ENCODE data around the gene ATOSA. TPM values are rescaled to one million over a fixed set of nuclear protein-coding genes. Genes with fewer than 3 reads are reported as not detected.

The ATOSA gene
- polyA plus RNA-seq, 1 donor from 2014 or later, result 64.0 TPM

DNA sequence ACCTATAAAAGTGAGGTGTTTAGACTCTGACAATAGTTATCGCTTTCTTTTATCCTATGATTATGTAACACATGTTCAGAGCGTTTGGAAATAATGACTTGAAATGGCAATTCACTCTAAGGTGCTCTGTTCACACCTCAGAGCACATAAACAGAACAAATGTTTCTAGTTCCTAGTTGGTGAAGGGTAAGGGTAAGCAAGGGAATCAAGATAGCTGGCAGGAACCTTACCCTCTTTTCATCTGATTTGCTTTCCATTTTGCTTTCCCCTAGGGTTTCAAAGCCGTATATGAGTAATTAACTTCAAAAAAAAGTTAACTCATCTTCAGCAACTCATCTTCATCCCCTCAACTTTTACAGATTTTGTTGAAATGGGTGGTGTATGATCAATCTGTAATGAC is 2.3 kb upstream of the ATOSA start:
- Histone ChIP-seq H2AFZ (ENCODE audit: low read depth, low read length) (no peak overlapping the region), H3K4me3 (ENCODE audit: low read length) (no peak overlapping the region), H3K79me2 (replicated peaks; ENCODE audit: insufficient read depth, low read length) (peaks cover 9% of the 10 kb centered on the region), H3K27me3 (ENCODE audit: insufficient read depth, low read depth, low read length) (no peaks in the 10 kb centered on the region), H3K9me2 (ENCODE audit: insufficient read depth, low read length) (no peaks in the 10 kb centered on the region), H4K20me1 (ENCODE audit: insufficient read depth) (no peaks in the 10 kb centered on the region), H3F3A (ENCODE audit: insufficient read depth, low read length, poor library complexity, severe bottlenecking) (no peaks in the 10 kb centered on the region), H3K9me3 (ENCODE audit: low read length) (no peaks in the 10 kb centered on the region), H3K27ac (ENCODE audit: low read length) (no peak overlapping the region), H3K36me3 (ENCODE audit: insufficient read depth, low read length) (no peaks in the 10 kb centered on the region), H3K9ac (ENCODE audit: low read length) (no peak overlapping the region), H3K4me2 (ENCODE audit: low read length) (no peak overlapping the region)
- TF ChIP-seq TAF1 (IDR thresholded peaks at IDR 0.05; ENCODE audit: low read depth) (no peak), EP300 (conservative IDR thresholded peaks at IDR 0.05; ENCODE audit: poor library complexity, severe bottlenecking) (no peak), MXI1 (conservative IDR thresholded peaks at IDR 0.05; ENCODE audit: poor library complexity, severe bottlenecking) (no peak), POLR2AphosphoS5 (IDR thresholded peaks at IDR 0.05) (no peak), EZH2 (IDR thresholded peaks at IDR 0.05; ENCODE audit: borderline replicate concordance, insufficient read depth, low read length, poor library complexity, severe bottlenecking) (no peak), RAD21 (conservative IDR thresholded peaks at IDR 0.05) (no peak), SMC3 (conservative IDR thresholded peaks at IDR 0.05; ENCODE audit: poor library complexity) (no peak)
- TF ChIP-seq, protein P1, sequence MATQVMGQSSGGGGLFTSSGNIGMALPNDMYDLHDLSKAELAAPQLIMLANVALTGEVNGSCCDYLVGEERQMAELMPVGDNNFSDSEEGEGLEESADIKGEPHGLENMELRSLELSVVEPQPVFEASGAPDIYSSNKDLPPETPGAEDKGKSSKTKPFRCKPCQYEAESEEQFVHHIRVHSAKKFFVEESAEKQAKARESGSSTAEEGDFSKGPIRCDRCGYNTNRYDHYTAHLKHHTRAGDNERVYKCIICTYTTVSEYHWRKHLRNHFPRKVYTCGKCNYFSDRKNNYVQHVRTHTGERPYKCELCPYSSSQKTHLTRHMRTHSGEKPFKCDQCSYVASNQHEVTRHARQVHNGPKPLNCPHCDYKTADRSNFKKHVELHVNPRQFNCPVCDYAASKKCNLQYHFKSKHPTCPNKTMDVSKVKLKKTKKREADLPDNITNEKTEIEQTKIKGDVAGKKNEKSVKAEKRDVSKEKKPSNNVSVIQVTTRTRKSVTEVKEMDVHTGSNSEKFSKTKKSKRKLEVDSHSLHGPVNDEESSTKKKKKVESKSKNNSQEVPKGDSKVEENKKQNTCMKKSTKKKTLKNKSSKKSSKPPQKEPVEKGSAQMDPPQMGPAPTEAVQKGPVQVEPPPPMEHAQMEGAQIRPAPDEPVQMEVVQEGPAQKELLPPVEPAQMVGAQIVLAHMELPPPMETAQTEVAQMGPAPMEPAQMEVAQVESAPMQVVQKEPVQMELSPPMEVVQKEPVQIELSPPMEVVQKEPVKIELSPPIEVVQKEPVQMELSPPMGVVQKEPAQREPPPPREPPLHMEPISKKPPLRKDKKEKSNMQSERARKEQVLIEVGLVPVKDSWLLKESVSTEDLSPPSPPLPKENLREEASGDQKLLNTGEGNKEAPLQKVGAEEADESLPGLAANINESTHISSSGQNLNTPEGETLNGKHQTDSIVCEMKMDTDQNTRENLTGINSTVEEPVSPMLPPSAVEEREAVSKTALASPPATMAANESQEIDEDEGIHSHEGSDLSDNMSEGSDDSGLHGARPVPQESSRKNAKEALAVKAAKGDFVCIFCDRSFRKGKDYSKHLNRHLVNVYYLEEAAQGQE (IDR thresholded peaks at IDR 0.05; ENCODE audit: borderline replicate concordance), result no peak
- TF ChIP-seq, protein P2, sequence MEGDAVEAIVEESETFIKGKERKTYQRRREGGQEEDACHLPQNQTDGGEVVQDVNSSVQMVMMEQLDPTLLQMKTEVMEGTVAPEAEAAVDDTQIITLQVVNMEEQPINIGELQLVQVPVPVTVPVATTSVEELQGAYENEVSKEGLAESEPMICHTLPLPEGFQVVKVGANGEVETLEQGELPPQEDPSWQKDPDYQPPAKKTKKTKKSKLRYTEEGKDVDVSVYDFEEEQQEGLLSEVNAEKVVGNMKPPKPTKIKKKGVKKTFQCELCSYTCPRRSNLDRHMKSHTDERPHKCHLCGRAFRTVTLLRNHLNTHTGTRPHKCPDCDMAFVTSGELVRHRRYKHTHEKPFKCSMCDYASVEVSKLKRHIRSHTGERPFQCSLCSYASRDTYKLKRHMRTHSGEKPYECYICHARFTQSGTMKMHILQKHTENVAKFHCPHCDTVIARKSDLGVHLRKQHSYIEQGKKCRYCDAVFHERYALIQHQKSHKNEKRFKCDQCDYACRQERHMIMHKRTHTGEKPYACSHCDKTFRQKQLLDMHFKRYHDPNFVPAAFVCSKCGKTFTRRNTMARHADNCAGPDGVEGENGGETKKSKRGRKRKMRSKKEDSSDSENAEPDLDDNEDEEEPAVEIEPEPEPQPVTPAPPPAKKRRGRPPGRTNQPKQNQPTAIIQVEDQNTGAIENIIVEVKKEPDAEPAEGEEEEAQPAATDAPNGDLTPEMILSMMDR (IDR thresholded peaks at IDR 0.05; ENCODE audit: poor library complexity, severe bottlenecking), result no peak

DNA sequence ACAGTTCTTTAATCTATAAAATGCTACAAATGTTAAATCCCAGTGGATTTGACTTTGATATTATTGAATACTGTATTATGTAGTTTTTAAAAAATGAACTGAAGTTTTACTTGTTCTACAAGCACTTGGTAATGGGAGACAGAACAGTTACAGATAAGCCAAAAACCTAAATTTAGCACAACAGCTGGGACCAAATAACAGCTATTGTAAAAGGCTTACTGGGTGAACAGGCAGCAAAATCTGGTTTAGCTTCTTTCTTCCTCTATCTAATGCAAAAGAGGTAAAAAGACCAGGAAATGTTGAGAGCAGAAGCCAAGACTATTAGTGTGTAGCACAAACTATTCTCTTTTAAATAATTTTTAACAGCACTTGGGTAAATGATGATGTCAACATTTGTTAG is 1.6 kb upstream of the ATOSA start:
- H3K4me2 ChIP-seq (ENCODE audit: low read length), result no peak overlapping the region
- no peaks in the 10 kb centered on the region for H3F3A ChIP-seq (ENCODE audit: insufficient read depth, low read length, poor library complexity, severe bottlenecking)
- no peak overlapping the region for H3K4me3 ChIP-seq (ENCODE audit: low read length)
- TF ChIP-seq RAD21 (conservative IDR thresholded peaks at IDR 0.05), result no peak
- H3K9me2 ChIP-seq (ENCODE audit: insufficient read depth, low read length), result no peaks in the 10 kb centered on the region
- H3K9me3 ChIP-seq (ENCODE audit: low read length), result no peaks in the 10 kb centered on the region
- H3K27me3 ChIP-seq (ENCODE audit: insufficient read depth, low read depth, low read length), result no peaks in the 10 kb centered on the region
- no peaks in the 10 kb centered on the region for H3K36me3 ChIP-seq (ENCODE audit: insufficient read depth, low read length)
- peaks cover 16% of the 10 kb centered on the region for H3K79me2 ChIP-seq (replicated peaks; ENCODE audit: insufficient read depth, low read length)
- no peak overlapping the region for H3K27ac ChIP-seq (ENCODE audit: low read length)
- H2AFZ ChIP-seq (ENCODE audit: low read depth, low read length), result no peak overlapping the region
- no peak overlapping the region for H3K9ac ChIP-seq (ENCODE audit: low read length)
- H4K20me1 ChIP-seq (ENCODE audit: insufficient read depth), result no peaks in the 10 kb centered on the region

DNA sequence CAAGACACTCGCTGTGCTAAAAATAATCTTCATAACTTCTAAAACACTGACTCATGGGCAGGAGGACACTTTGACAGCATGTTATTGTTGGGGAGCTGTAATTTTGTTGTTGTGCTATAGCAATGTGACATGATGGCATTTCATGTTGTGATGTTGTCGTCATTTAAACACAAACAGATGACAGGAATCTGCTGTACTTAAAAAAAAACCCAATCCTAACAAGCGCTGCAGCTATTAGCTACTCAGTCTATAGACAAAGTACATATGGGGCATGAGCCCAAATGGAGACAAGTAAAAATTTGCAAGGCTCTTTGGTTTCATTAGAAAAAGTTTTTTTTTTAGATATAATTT is 828 bp upstream of the ATOSA start:
- TF ChIP-seq POLR2AphosphoS5 (IDR thresholded peaks at IDR 0.05) (peak; percentile 37), EP300 (conservative IDR thresholded peaks at IDR 0.05; ENCODE audit: poor library complexity, severe bottlenecking) (no peak), SMC3 (conservative IDR thresholded peaks at IDR 0.05; ENCODE audit: poor library complexity) (no peak)
- TF ChIP-seq, protein P2 (IDR thresholded peaks at IDR 0.05; ENCODE audit: poor library complexity, severe bottlenecking), result no peak
- peaks cover 17% of the 10 kb centered on the region for H3K79me2 ChIP-seq (replicated peaks; ENCODE audit: insufficient read depth, low read length)
- no peaks in the 10 kb centered on the region for H3K27me3 ChIP-seq (ENCODE audit: insufficient read depth, low read depth, low read length)
- peak overlapping the region; percentile 34 for H2AFZ ChIP-seq (ENCODE audit: low read depth, low read length)
- no peaks in the 10 kb centered on the region for H3K9me2 ChIP-seq (ENCODE audit: insufficient read depth, low read length)
- no peaks in the 10 kb centered on the region for H3K36me3 ChIP-seq (ENCODE audit: insufficient read depth, low read length)
- H3K9ac ChIP-seq (ENCODE audit: low read length), result peak overlapping the region; percentile 95
- peak overlapping the region; percentile 91 for H3K27ac ChIP-seq (ENCODE audit: low read length)
- peak overlapping the region; percentile 90 for H3K4me3 ChIP-seq (ENCODE audit: low read length)
- no peaks in the 10 kb centered on the region for H4K20me1 ChIP-seq (ENCODE audit: insufficient read depth)
- H3F3A ChIP-seq (ENCODE audit: insufficient read depth, low read length, poor library complexity, severe bottlenecking), result no peaks in the 10 kb centered on the region
- no peaks in the 10 kb centered on the region for H3K9me3 ChIP-seq (ENCODE audit: low read length)
- peak overlapping the region; percentile 63 for H3K4me2 ChIP-seq (ENCODE audit: low read length)
